ENCODE data around the gene SIRT7. TPM values are rescaled to one million over a fixed set of nuclear protein-coding genes. Genes with fewer than 3 reads are reported as not detected.

Gene SIRT7
- total RNA-seq, 1 experiment from 2014 or later, result 51.6 TPM

DNA sequence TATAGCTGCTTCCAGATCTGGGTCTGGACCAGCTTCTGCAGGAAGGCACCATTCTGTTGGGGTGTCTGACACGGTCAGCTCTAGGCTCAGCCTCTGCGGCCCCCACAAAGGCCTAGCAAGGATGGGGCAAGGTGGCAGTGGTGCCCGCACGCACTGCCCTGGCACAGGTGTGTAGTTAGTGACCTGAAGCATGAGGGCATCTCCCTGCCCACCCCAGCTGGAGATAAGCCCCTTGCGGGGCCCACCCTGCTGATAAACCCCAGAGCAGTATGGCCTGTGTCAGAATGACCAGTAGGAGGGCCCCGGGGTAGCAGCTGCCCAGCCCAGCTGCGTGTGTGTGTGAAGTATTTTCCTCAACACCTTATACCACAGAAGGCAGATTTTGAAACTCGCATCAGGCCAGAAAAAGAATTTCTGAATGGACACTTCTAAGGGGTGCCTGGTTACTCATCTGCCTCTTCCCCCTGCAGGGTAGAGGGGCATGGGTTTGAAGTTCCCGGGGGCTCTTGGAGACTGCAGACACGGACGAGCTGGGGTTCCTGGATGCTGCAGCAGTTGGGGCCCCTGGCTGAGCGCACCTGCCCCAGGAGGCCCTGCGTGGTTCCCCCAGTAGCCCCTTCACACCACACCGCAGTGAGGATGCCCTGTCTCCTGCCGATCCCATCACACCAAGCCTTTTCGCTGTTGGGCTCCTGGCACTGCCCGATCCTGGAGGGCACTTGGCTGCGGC is 51.4 kb downstream of the SIRT7 start:
- Histone ChIP-seq H3K27me3 (ENCODE audit: low read length) (no peaks in the 10 kb centered on the region), H4K20me1 (ENCODE audit: low read length) (peaks cover 6% of the 10 kb centered on the region; the same call in 1 of the 2 replicates), H2AFZ (ENCODE audit: low read length) (no peak overlapping the region), H3K79me2 (ENCODE audit: low read length) (peaks cover 55% of the 10 kb centered on the region), H3K4me2 (ENCODE audit: low read length) (no peak overlapping the region), H3K9me3 (ENCODE audit: low read length) (no peaks in the 10 kb centered on the region), H3K36me3 (ENCODE audit: low read depth, low read length) (peaks cover 16% of the 10 kb centered on the region; the same call in 1 of the 2 replicates), H3K27ac (ENCODE audit: low read length) (peak overlapping the region; percentile 95; the same call in 1 of the 2 replicates), H3K9me2 (replicated peaks; ENCODE audit: low read length) (no peaks in the 10 kb centered on the region), H3K9ac (ENCODE audit: low read length) (no peak overlapping the region), H3K4me3 (ENCODE audit: low read length) (no peak overlapping the region), H3F3A (ENCODE audit: low read length, unreplicated experiment) (peaks cover 22% of the 10 kb centered on the region), H3K4me1 (ENCODE audit: insufficient read depth, low read length) (peaks cover 61% of the 10 kb centered on the region)
- DNase-seq, result no peak
- no peak for TF ChIP-seq EZH2phosphoT487 (IDR thresholded peaks at IDR 0.05; ENCODE audit: borderline replicate concordance, low read length)
- TF ChIP-seq EZH2 (IDR thresholded peaks at IDR 0.05; ENCODE audit: low read length, unreplicated experiment), result no peak
- TF ChIP-seq, protein P1, sequence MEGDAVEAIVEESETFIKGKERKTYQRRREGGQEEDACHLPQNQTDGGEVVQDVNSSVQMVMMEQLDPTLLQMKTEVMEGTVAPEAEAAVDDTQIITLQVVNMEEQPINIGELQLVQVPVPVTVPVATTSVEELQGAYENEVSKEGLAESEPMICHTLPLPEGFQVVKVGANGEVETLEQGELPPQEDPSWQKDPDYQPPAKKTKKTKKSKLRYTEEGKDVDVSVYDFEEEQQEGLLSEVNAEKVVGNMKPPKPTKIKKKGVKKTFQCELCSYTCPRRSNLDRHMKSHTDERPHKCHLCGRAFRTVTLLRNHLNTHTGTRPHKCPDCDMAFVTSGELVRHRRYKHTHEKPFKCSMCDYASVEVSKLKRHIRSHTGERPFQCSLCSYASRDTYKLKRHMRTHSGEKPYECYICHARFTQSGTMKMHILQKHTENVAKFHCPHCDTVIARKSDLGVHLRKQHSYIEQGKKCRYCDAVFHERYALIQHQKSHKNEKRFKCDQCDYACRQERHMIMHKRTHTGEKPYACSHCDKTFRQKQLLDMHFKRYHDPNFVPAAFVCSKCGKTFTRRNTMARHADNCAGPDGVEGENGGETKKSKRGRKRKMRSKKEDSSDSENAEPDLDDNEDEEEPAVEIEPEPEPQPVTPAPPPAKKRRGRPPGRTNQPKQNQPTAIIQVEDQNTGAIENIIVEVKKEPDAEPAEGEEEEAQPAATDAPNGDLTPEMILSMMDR (conservative IDR thresholded peaks at IDR 0.05; ENCODE audit: low read depth, low read length), result no peak
- ChIA-PET CTCF (no interaction called here), POLR2A (ENCODE audit: unreplicated experiment) (interaction anchor here (0.6 kb wide), 2 partner anchors 137 to 314 kb away, joined by 4 to 5 read pairs; partner anchors contain the start of gene FAAP100)
- no peak for ATAC-seq
- no TSS peak for BruUV-seq (replicated peaks)
- intact Hi-C loops (cut with micrococcal nuclease), result no loop called here

DNA sequence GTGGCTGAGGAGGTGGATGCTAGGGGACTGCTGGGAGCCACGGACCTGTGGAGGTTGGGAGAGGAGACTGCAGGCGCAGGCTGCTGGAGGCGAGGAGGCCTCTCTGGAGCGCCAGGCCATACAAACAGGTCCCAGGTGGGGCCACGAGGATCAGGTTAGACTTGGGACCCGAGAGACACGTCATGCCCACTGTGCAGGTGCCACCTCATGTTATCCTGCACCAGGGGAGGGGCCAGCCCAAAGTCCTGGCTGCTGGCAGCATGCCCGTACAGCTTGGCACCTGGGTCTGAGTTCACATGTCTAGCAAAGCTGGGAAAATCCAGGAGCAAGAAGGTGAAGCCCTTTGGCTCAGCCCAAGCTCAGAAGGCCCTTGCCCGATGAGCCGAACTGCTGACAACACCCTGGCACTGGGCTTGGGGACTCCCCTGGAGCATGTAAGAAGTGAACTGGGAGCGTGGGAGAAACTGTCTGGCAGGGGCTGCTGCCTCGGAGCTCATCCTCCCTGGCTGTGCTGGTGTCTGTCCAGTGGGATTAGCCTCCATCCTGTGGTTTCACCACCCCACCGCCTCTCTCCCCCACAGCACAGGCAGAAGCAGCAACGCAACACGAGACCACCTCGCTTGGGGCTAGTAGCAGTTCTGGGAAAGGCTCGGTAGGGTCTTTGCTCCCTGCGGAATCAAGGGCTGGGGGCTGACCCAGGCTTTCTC is 52.1 kb downstream of the SIRT7 start:
- no peak overlapping the region for H3K9ac ChIP-seq (ENCODE audit: low read length)
- no peaks in the 10 kb centered on the region for H3K27me3 ChIP-seq (ENCODE audit: low read length)
- peaks cover 6% of the 10 kb centered on the region; the same call in 1 of the 2 replicates for H4K20me1 ChIP-seq (ENCODE audit: low read length)
- no peak overlapping the region for H2AFZ ChIP-seq (ENCODE audit: low read length)
- POLR2A ChIA-PET (ENCODE audit: unreplicated experiment), result interaction anchor here (0.5 to 0.6 kb wide), 2 partner anchors 51 to 125 kb away, joined by 3 to 4 read pairs; no protein-coding TSS in a partner anchor
- no peaks in the 10 kb centered on the region for H3K9me2 ChIP-seq (replicated peaks; ENCODE audit: low read length)
- peaks cover 22% of the 10 kb centered on the region for H3F3A ChIP-seq (ENCODE audit: low read length, unreplicated experiment)
- CTCF ChIA-PET, result no interaction called here
- H3K4me1 ChIP-seq (ENCODE audit: insufficient read depth, low read length), result peaks cover 58% of the 10 kb centered on the region
- H3K79me2 ChIP-seq (ENCODE audit: low read length), result peaks cover 55% of the 10 kb centered on the region
- ATAC-seq (no peak), DNase-seq (peak; percentile 45)
- H3K9me3 ChIP-seq (ENCODE audit: low read length), result no peaks in the 10 kb centered on the region
- intact Hi-C loops (cut with micrococcal nuclease), result no loop called here
- H3K27ac ChIP-seq (ENCODE audit: low read length), result no peak overlapping the region
- no peak overlapping the region for H3K4me2 ChIP-seq (ENCODE audit: low read length)
- no TSS peak for BruUV-seq (replicated peaks)
- TF ChIP-seq EZH2 (IDR thresholded peaks at IDR 0.05; ENCODE audit: low read length, unreplicated experiment) (no peak), EZH2phosphoT487 (IDR thresholded peaks at IDR 0.05; ENCODE audit: borderline replicate concordance, low read length) (no peak)
- TF ChIP-seq, protein P1 (conservative IDR thresholded peaks at IDR 0.05; ENCODE audit: low read depth, low read length), result no peak
- no peak overlapping the region for H3K4me3 ChIP-seq (ENCODE audit: low read length)
- H3K36me3 ChIP-seq (ENCODE audit: low read depth, low read length), result peaks cover 16% of the 10 kb centered on the region; the same call in 1 of the 2 replicates

Data from PC-3 (cell line).